ENCODE results near the gene PELI3. TPM values are rescaled to one million over a fixed set of nuclear protein-coding genes. Genes with fewer than 3 reads are reported as not detected.

The PELI3 gene
- total RNA-seq, 2 donors from 2014 or later, result 5.4 to 6.0 TPM

DNA sequence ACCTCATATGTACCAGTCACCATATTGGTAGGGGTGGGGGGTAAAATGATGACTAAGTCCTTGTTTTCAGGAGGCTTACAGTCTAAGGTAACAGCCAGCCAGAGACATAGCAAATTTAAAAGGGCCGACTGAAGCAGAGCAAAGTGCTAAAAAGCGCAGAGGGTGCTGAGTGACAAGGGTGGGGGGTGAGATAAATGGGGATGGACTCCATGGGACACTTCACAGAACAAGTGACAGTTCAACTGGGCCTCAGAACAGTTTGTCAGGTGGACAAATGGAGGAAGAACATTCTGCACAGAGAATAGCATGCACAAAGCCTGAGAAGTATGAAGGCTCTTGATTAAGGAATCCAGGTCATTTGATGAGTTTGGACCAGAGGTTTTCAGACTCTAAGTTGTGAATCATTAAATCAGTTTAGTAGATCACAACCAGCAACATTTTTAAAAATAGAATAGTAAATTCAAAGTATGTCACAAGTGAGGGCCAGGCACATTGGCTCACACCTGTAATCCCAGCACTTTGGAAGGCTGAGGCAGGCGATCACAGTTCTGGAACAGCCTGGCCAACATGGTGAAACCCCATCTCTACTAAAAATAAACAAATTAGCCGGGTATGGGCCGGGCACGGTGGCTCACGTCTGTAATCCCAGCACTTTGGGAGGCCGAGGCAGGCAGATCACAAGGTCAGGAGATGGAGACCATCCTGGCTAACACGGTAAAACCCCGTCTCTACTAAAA lies 57.8 kb downstream of the PELI3 start:
- no peak overlapping the region for H3K4me3 Mint-ChIP-seq
- H3K27ac Mint-ChIP-seq, result no peak overlapping the region
- no peaks in the 10 kb centered on the region for H3K9me3 Mint-ChIP-seq
- H3K27me3 Mint-ChIP-seq, result no peaks in the 10 kb centered on the region
- ATAC-seq, result no peak
- no peak for DNase-seq (ENCODE audit: low spot score)
- no peaks in the 10 kb centered on the region for H3K4me1 Mint-ChIP-seq (ENCODE audit: low read depth in 2 of 2)
- H3K36me3 Mint-ChIP-seq, result peaks cover 11% of the 10 kb centered on the region

Other genes with a start within 250 kb of the PELI3 start
- 10 to 100 TPM; 38.0 to 77.2 TPM for gene KLC2, start 209.2 kb upstream of the PELI3 start, total RNA-seq
- 100 to 1,000 TPM; 139 to 146 TPM for gene RAB1B, start 198.3 kb upstream of the PELI3 start, total RNA-seq
- gene CNIH2, start 188.7 kb upstream of the PELI3 start, total RNA-seq, result 1 to 10 TPM; 1.2 to 2.6 TPM
- gene YIF1A, start 177.8 kb upstream of the PELI3 start, total RNA-seq, result 10 to 100 TPM; 62.7 to 76.1 TPM
- not detected for gene TMEM151A, start 175.0 kb upstream of the PELI3 start, total RNA-seq
- under 1 TPM; 0.10 to 0.59 TPM for gene CD248, start 149.9 kb upstream of the PELI3 start, total RNA-seq
- gene RIN1, start 130.5 kb upstream of the PELI3 start, total RNA-seq, result 1 to 10 TPM in 1 of 2 donors, under 1 TPM in 1; 0.43 to 2.1 TPM
- 10 to 100 TPM; 53.2 to 64.5 TPM for gene BRMS1, start 121.8 kb upstream of the PELI3 start, total RNA-seq
- gene B4GAT1, start 119.3 kb upstream of the PELI3 start, total RNA-seq, result 1 to 10 TPM; 3.5 to 5.4 TPM
- 10 to 100 TPM in 1 of 2 donors, 1 to 10 TPM in 1; 2.4 to 13.6 TPM for gene SLC29A2, start 95.1 kb upstream of the PELI3 start, total RNA-seq
- not detected for gene NPAS4, start 45.9 kb upstream of the PELI3 start, total RNA-seq
- gene MRPL11, start 28.1 kb upstream of the PELI3 start, total RNA-seq, result 100 to 1,000 TPM in 1 of 2 donors, 10 to 100 TPM in 1; 58.7 to 112 TPM
- gene DPP3, start 13.5 kb downstream of the PELI3 start, total RNA-seq, result 100 to 1,000 TPM in 1 of 2 donors, 10 to 100 TPM in 1; 77.4 to 122 TPM
- gene BBS1, start 43.7 kb downstream of the PELI3 start, total RNA-seq, result 10 to 100 TPM; 20.5 to 21.7 TPM
- 10 to 100 TPM; 15.9 to 19.5 TPM for gene ZDHHC24, start 79.1 kb downstream of the PELI3 start, total RNA-seq
- under 1 TPM; 0.12 to 0.73 TPM for gene ACTN3, start 80.0 kb downstream of the PELI3 start, total RNA-seq
- gene CTSF, start 101.7 kb downstream of the PELI3 start, total RNA-seq, result 1 to 10 TPM; 2.7 to 3.8 TPM
- gene CCDC87, start 126.2 kb downstream of the PELI3 start, total RNA-seq, result not detected
- gene CCS, start 126.3 kb downstream of the PELI3 start, total RNA-seq, result 10 to 100 TPM; 29.0 to 31.0 TPM
- gene RBM14, start 149.7 kb downstream of the PELI3 start, total RNA-seq, result 100 to 1,000 TPM; 122 to 201 TPM
- 100 to 1,000 TPM; 142 to 162 TPM for gene RBM4, start 171.8 kb downstream of the PELI3 start, total RNA-seq
- gene RBM4B, start 211.0 kb downstream of the PELI3 start, total RNA-seq, result 10 to 100 TPM; 14.8 to 16.7 TPM

Data from natural killer cell treated with Interleukin-12 subunit alpha and Interleukin-12 subunit beta and Interleukin-15 and Interleukin-18, amount 100 ng/mL, for 72 hours (primary cell).